ENCODE results near the gene GM2A. TPM values are rescaled to one million over a fixed set of nuclear protein-coding genes. Genes with fewer than 3 reads are reported as not detected.

Gene GM2A
- total and polyA plus RNA-seq, 2 of the 8 experiments (the other 6 are each of a cell fraction or from before 2014, with no cell fraction given), result 18.5 to 32.2 TPM

DNA sequence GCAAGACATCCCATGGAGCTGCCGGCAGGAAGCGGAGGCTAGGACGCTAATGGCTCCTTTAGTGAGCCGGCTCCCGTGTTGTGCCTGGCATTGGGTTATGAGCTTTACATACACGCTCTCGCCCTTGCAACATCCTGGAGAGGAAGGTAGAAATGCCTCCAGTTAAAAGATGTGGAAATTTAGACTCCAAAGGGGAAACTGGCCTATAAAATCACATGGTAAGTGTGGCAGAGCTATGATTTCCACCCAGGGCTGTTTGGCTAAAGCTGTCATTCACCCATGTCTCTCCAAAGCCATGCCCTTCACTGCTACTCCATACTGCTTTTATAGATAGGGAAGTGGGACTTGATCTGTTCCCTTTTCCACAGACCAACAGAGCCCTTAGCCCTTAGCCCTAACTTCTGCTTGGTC lies 5.2 kb downstream of the GM2A start:
- Histone ChIP-seq H3K4ac (replicated peaks; ENCODE audit: insufficient read length, low read depth, low read length) (no peak overlapping the region), H2BK120ac (replicated peaks; ENCODE audit: low read depth, low read length) (no peak overlapping the region), H3K79me1 (ENCODE audit: low read depth, low read length) (no peaks in the 10 kb centered on the region), H3K9me3 (ENCODE audit: insufficient read depth in 2 of 2, low read depth in 1 of 2, low read length in 1 of 2) (no peaks in the 10 kb centered on the region), H4K91ac (replicated peaks; ENCODE audit: insufficient read length, low read length) (no peak overlapping the region), H2AFZ (ENCODE audit: low read length) (no peak overlapping the region), H3K23me2 (ENCODE audit: low read depth, low read length) (peaks cover 5% of the 10 kb centered on the region; the same call in 1 of the 2 replicates), H2BK15ac (ENCODE audit: low read length) (no peak overlapping the region), H3K18ac (ENCODE audit: extremely low read depth, low read length) (no peak overlapping the region), H3K4me2 (ENCODE audit: insufficient read depth in 1 of 2, low read depth in 2 of 2, low read length in 2 of 2) (no peak overlapping the region), H4K20me1 (replicated peaks in 1 of 2; ENCODE audit: control insufficient read depth in 1 of 2, insufficient read depth in 2 of 2, low read length in 2 of 2) (peaks cover 0 to 3% of the 10 kb centered on the region in 2 experiments), H4K5ac (ENCODE audit: insufficient read length, low read depth, low read length) (no peak overlapping the region), H3K56ac (replicated peaks; ENCODE audit: insufficient read length, low read depth, low read length) (no peak overlapping the region), H2BK5ac (ENCODE audit: low read depth, low read length) (no peak overlapping the region), H4K8ac (ENCODE audit: extremely low read depth, insufficient read depth, low read length) (no peak overlapping the region), H3K79me2 (ENCODE audit: control insufficient read depth in 1 of 2, insufficient read depth in 2 of 2, low read length in 2 of 2) (peaks cover 0 to 8% of the 10 kb centered on the region in 2 experiments; a peak in 2 of 4 replicates), H3K27me3 (replicated peaks in 1 of 4; ENCODE audit: control insufficient read depth in 3 of 4, extremely low read depth in 1 of 4, insufficient read depth in 3 of 4, low read length in 3 of 4) (no peaks in the 10 kb centered on the region), H3K27ac (ENCODE audit: low read depth, low read length) (no peak overlapping the region), H2AK5ac (ENCODE audit: low read depth, low read length) (no peak overlapping the region), H3K14ac (ENCODE audit: insufficient read length) (no peak overlapping the region), H2BK20ac (ENCODE audit: low read length) (no peak overlapping the region), H3K4me3 (ENCODE audit: extremely low read depth in 1 of 4, insufficient read depth in 2 of 4, low read depth in 3 of 4, low read length in 4 of 4) (no peak overlapping the region), H3K9ac (replicated peaks in 1 of 4; ENCODE audit: extremely low read depth in 1 of 4, low read depth in 3 of 4, low read length in 3 of 4) (no peak overlapping the region), H3K36me3 (ENCODE audit: control insufficient read depth in 2 of 4, insufficient read depth in 4 of 4, low read length in 3 of 4) (no peaks in the 10 kb centered on the region), H3K23ac (ENCODE audit: insufficient read length) (no peak overlapping the region), H2BK12ac (ENCODE audit: low read depth, low read length) (no peak overlapping the region), H3K4me1 (replicated peaks in 1 of 4; ENCODE audit: control insufficient read depth in 3 of 4, insufficient read depth in 4 of 4, low read length in 3 of 4) (peaks cover 0 to 7% (median 3%) of the 10 kb centered on the region in 4 experiments; a peak in 3 of 7 replicates)
- FAIRE-seq, result no peak
- POLR2A ChIA-PET (ENCODE audit: partially characterized antibody), result interaction anchor here (1.3 kb wide), 1 partner anchor 34 kb away, joined by 5 read pairs; the partner anchor contains the start of gene CCDC69
- TF ChIP-seq SAP30 (IDR thresholded peaks at IDR 0.05; ENCODE audit: insufficient read depth, insufficient replicate concordance, low read length) (no peak), FOSL1 (IDR thresholded peaks at IDR 0.05; ENCODE audit: insufficient read depth, low read depth, low read length) (no peak), SP1 (IDR thresholded peaks at IDR 0.05; ENCODE audit: low read depth, low read length) (no peak), NANOG (IDR thresholded peaks at IDR 0.05; ENCODE audit: insufficient read depth, low read depth, low read length, poor library complexity, severe bottlenecking) (no peak)
- 92% methylated on average over 7 of the region's 7 CpGs; no CpG with 5 or more reads in 1 of the 2 experiments for whole genome bisulfite sequencing, 2 experiments (ENCODE audit: extremely low coverage in 1 of 2, insufficient coverage in 1 of 2, insufficient read length in 1 of 2, insufficient replicate concordance in 2 of 2, low coverage in 1 of 2, low lambda C conversion rate in 2 of 2, missing lambda C conversion rate in 1 of 2)
- no peak for DNase-seq (ENCODE audit: low read depth in 1 of 2, low spot score in 2 of 2)
- CTCF ChIA-PET (ENCODE audit: partially characterized antibody), result interaction anchor here (0.6 to 4.3 kb wide), 9 partner anchors 20 to 522 kb away, joined by 3 to 25 read pairs (median 5); no protein-coding TSS in a partner anchor
